Erythroblast (primary cell): ENCODE results near the gene USP1.

ENCODE experiments used
- GATA1 ChIP-seq: IDR thresholded peaks from 2 replicates; pipeline ENCODE4 v1.6.1; 2011; ENCODE audit warnings: low read depth, mild to moderate bottlenecking, control low read depth, low read length, moderate library complexity
- POLR2A ChIP-seq: IDR thresholded peaks from 2 replicates; pipeline ENCODE4 v1.6.1; 2011; ENCODE audit warnings: mild to moderate bottlenecking, low read length

- TF ChIP-seq POLR2A: no peak
- TF ChIP-seq GATA1: no peak
Measured at GRCh38 chr1:62434618-62435001, 2.2 kb upstream of the USP1 start.
